Measurements from ENCODE around the gene TTF1. TPM values are rescaled to one million over a fixed set of nuclear protein-coding genes. Genes with fewer than 3 reads are reported as not detected.
A peak's percentile ranks its signal among the peaks of the same experiment; 100 is the strongest.
"Not testable (repeated sequence)": the region's sequence is repeated elsewhere in the genome, so short reads cannot be mapped to it uniquely, and the experiment has no call there.

Gene TTF1
- total and polyA plus RNA-seq, 10 of the 15 experiments (the other 5 are each of a cell fraction or from before 2014, with no cell fraction given): 11.3 to 25.5 (median 16.0) TPM

- H3K27ac ChIP-seq (ENCODE audit: control insufficient read depth, insufficient read depth); H3K79me2 ChIP-seq (ENCODE audit: control insufficient read depth, insufficient read depth, low read length); DNase-seq (ENCODE audit: low read depth, low spot score); RAD21 ChIA-PET (ENCODE audit: unreplicated experiment); H3K27me3 ChIP-seq (replicated peaks in 1 of 2; ENCODE audit: control insufficient read depth in 2 of 2, insufficient read depth in 2 of 2, low read length in 1 of 2); ATAC-seq; H3K9ac ChIP-seq (ENCODE audit: control insufficient read depth, insufficient read depth, low read length); BruUV-seq (replicated peaks); FAIRE-seq; CTCF ChIA-PET; H3K9me3 ChIP-seq (replicated peaks; ENCODE audit: control insufficient read depth, insufficient read depth, low read length); H4K20me1 ChIP-seq (ENCODE audit: control insufficient read depth, insufficient read depth); H2AFZ ChIP-seq (ENCODE audit: control insufficient read depth, low read depth, low read length); H3K4me2 ChIP-seq (ENCODE audit: control insufficient read depth, insufficient read depth); intact Hi-C loops (cut with micrococcal nuclease; ENCODE audit: unreplicated experiment); H3K4me3 ChIP-seq; in situ Hi-C loops (cut with MboI): not testable (repeated sequence)
- ChIA-PET POLR2A (interaction anchor here (6.3 kb wide), 1 partner anchor 26 kb away, joined by 96 read pairs; the partner anchor contains the start of gene SETX), SMC1A (ENCODE audit: uncharacterized antibody, unreplicated experiment) (interaction anchor here (7.6 kb wide), 1 partner anchor 27 kb away, joined by 131 read pairs; the partner anchor contains the start of gene SETX)
- 96% methylated on average over 3 of the region's 3 CpGs for WGBS (ENCODE audit: insufficient coverage, insufficient replicate concordance, low lambda C conversion rate, missing lambda C conversion rate)
- Histone ChIP-seq H3K36me3 (ENCODE audit: control insufficient read depth in 2 of 2, insufficient read depth in 2 of 2, low read length in 1 of 2) (peaks cover 14 to 18% of the 10 kb centered on the region in 2 experiments), H3K4me1 (ENCODE audit: control insufficient read depth, insufficient read depth, low read length) (peaks cover 28% of the 10 kb centered on the region)
- TF ChIP-seq POLR2A (IDR thresholded peaks at IDR 0.05; ENCODE audit: low read depth, low read length): peak; percentile 41; the same call in 1 of the 2 replicates
Observed at GRCh38 chr9:132378416-132378815, 28.2 kb downstream of the TTF1 start.

DNA sequence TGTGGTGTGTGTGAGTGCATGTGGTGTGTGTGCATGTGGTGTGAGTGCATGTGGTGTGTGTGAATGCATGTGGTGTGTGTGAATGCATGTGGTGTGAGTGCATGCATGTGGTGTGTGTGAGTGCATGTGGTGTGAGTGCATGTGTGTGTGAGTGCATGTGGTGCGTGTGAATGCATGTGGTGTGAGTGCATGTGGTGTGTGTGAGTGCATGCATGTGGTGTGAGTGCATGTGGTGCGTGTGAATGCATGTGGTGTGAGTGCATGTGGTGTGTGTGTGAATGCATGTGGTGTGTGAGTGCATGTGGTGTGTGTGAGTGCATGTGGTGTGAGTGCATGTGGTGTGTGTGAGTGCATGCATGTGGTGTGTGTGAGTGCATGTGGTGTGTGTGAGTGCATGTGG, 28.9 kb downstream of the TTF1 start:
- CTCF ChIA-PET; H3K9me3 ChIP-seq (replicated peaks; ENCODE audit: control insufficient read depth, insufficient read depth, low read length); FAIRE-seq; H3K4me2 ChIP-seq (ENCODE audit: control insufficient read depth, insufficient read depth); H3K27me3 ChIP-seq (replicated peaks in 1 of 2; ENCODE audit: control insufficient read depth in 2 of 2, insufficient read depth in 2 of 2, low read length in 1 of 2); RAD21 ChIA-PET (ENCODE audit: unreplicated experiment); SMC1A ChIA-PET (ENCODE audit: uncharacterized antibody, unreplicated experiment); H3K9ac ChIP-seq (ENCODE audit: control insufficient read depth, insufficient read depth, low read length); H3K27ac ChIP-seq (ENCODE audit: control insufficient read depth, insufficient read depth); intact Hi-C loops (cut with micrococcal nuclease; ENCODE audit: unreplicated experiment); BruUV-seq (replicated peaks); H4K20me1 ChIP-seq (ENCODE audit: control insufficient read depth, insufficient read depth); H3K79me2 ChIP-seq (ENCODE audit: control insufficient read depth, insufficient read depth, low read length); in situ Hi-C loops (cut with MboI); POLR2A ChIA-PET; DNase-seq (ENCODE audit: low read depth, low spot score); H2AFZ ChIP-seq (ENCODE audit: control insufficient read depth, low read depth, low read length); ATAC-seq; H3K4me3 ChIP-seq: not testable (repeated sequence)
- WGBS (ENCODE audit: insufficient coverage, insufficient replicate concordance, low lambda C conversion rate, missing lambda C conversion rate): 96% methylated on average over 2 of the region's 2 CpGs
- Histone ChIP-seq H3K4me1 (ENCODE audit: control insufficient read depth, insufficient read depth, low read length) (peaks cover 28% of the 10 kb centered on the region), H3K36me3 (ENCODE audit: control insufficient read depth in 2 of 2, insufficient read depth in 2 of 2, low read length in 1 of 2) (peaks cover 14 to 18% of the 10 kb centered on the region in 2 experiments)

Data from GM12878 (cell line).